Transverse colon (tissue), 4 donors: Measurements from ENCODE around the gene MYRIP.

Source experiments
- EP300 ChIP-seq: sonication (generic); formaldehyde crosslinking; IDR thresholded peaks from one replicate; pipeline ENCODE4 v1.6.1; 2017; ENCODE audit warnings: antibody characterized with exemption, low read depth
- POLR2A ChIP-seq: fragments of 450-650 bp; IDR thresholded peaks from one replicate; pipeline ENCODE4 v1.6.1; 2016; ENCODE audit warnings: antibody characterized with exemption, mild to moderate bottlenecking, moderate library complexity
- POLR2AphosphoS5 ChIP-seq, 3 donors: sonication (generic); formaldehyde crosslinking; IDR thresholded peaks; one replicate each; pipeline ENCODE4 v1.6.1; 2016; ENCODE audit warnings: antibody characterized with exemption in 3 of 3
- TF ChIP-seq, protein P1 (sequence below), 5 experiments: fragments of 200-600 bp in 3 of 5; fragments of 450-650 bp in 2 of 5; sonication (generic) in 3 of 5; IDR thresholded peaks; 1 replicate in 2 of 5; 2 replicates in 3 of 5; pipeline ENCODE4 v1.5.1; 2016 to 2017; ENCODE audit warnings: antibody characterized with exemption in 5 of 5, inconsistent platforms in 3 of 5, mild to moderate bottlenecking in 2 of 5, moderate library complexity in 1 of 5

DNA sequence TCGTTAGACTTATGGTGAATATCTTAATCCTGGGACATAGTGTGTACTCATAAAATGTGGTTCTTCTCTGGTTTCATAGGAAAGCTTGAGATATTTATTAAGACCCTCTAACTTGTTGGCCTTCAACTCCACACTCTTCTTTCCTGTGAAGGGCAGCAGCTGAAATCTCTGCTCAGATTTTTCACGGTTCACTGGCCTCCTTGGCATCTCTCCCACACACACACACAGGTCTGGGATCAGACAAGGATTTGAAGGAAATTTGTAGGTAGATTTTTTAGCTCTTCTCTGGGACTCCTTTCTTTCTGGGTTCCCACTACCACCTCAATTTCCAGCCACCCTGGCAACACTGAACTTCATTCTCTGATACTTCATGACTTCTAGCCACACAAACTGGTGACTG, 70.2 kb downstream of the MYRIP start:
- TF ChIP-seq, protein P1, sequence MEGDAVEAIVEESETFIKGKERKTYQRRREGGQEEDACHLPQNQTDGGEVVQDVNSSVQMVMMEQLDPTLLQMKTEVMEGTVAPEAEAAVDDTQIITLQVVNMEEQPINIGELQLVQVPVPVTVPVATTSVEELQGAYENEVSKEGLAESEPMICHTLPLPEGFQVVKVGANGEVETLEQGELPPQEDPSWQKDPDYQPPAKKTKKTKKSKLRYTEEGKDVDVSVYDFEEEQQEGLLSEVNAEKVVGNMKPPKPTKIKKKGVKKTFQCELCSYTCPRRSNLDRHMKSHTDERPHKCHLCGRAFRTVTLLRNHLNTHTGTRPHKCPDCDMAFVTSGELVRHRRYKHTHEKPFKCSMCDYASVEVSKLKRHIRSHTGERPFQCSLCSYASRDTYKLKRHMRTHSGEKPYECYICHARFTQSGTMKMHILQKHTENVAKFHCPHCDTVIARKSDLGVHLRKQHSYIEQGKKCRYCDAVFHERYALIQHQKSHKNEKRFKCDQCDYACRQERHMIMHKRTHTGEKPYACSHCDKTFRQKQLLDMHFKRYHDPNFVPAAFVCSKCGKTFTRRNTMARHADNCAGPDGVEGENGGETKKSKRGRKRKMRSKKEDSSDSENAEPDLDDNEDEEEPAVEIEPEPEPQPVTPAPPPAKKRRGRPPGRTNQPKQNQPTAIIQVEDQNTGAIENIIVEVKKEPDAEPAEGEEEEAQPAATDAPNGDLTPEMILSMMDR (IDR thresholded peaks at IDR 0.05): no peak
- TF ChIP-seq POLR2A (no peak), POLR2AphosphoS5 (IDR thresholded peaks at IDR 0.05) (no peak), EP300 (no peak)
